Measurements from ENCODE around the gene NR3C1.

NR3C1 gene

DNA sequence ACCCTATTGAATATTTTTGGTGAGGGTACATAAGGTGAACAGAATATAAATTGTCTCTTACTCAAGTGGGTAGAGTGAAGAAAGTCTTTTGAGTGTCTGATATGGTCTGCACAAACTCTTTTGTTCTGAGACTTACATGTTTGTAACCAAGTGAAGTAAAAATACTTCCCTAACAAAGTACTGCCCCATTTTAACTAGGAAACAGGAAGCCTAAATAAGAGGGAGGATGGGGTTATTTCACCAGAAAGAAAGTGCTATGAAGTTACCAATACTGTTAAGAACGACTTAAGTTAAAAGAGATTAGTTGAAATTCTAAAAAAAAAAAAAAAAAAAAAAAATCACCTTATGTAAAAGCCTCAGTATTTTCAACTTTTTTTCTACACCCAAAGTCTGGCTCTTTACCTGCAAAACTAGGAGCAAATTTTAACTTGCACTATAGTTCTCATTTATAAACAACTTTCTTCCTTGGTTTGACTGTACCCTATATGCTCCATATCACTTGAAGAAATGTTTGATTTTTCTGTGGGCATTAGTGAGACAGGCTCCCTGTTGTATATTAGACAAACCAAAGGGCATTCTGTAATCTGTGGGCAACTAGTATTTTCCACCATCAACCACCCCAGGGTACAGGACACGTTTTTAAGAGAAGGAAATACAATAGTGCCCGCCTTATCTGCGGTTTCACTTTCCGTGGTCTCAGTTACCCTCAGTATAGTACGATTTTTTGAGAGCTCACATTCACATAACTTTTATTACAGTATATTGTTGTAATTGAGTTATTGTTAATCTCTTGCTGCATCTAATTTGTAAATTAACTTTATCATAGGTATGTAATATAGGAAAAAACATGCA lies 127.7 kb downstream of the NR3C1 start:
- no peak overlapping the region for H3K27ac ChIP-seq (ENCODE audit: low read depth, low read length, severe bottlenecking)
- peaks cover 9% of the 10 kb centered on the region for H3K4me1 ChIP-seq (ENCODE audit: control insufficient read depth, insufficient read depth, low read length, poor library complexity, severe bottlenecking)
- WGBS, 2 experiments (ENCODE audit: insufficient coverage in 2 of 2), result 100% methylated on average over 1 of the region's 6 CpGs; no CpG with 5 or more reads in 1 of the 2 experiments
- no peaks in the 10 kb centered on the region for H3K9me3 ChIP-seq (ENCODE audit: control insufficient read depth, low read length)
- no peaks in the 10 kb centered on the region for H3K36me3 ChIP-seq (ENCODE audit: control insufficient read depth, insufficient read depth, low read length)
- no peak overlapping the region for H3K4me3 ChIP-seq (ENCODE audit: extremely low read depth, insufficient read depth, low read length, poor library complexity, severe bottlenecking)

DNA sequence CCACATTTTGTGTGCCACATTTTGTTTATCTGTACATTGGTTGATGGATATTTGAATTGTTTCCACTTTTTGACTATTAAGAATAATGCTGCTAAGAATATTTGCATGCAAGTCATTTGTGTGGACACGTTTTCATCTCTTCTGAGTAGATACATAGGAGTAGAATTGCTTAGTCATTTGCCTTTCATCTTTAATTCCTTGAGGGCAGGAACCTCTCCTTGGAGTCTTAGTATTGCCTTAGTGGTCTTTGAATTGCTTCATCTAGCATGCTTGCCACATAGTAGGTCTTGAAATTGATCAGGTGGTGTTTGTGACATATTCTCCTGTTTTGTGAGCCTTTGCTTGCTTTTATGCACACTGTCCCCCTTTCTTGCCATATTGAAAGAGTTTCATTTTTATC lies 128.5 kb downstream of the NR3C1 start:
- no peaks in the 10 kb centered on the region for H3K9me3 ChIP-seq (ENCODE audit: control insufficient read depth, low read length)
- H3K36me3 ChIP-seq (ENCODE audit: control insufficient read depth, insufficient read depth, low read length), result no peaks in the 10 kb centered on the region
- 100% methylated on average over 1 of the region's 1 CpG for WGBS, 2 experiments (ENCODE audit: insufficient coverage in 2 of 2)
- peaks cover 8% of the 10 kb centered on the region for H3K4me1 ChIP-seq (ENCODE audit: control insufficient read depth, insufficient read depth, low read length, poor library complexity, severe bottlenecking)
- no peak overlapping the region for H3K27ac ChIP-seq (ENCODE audit: low read depth, low read length, severe bottlenecking)
- H3K4me3 ChIP-seq (ENCODE audit: extremely low read depth, insufficient read depth, low read length, poor library complexity, severe bottlenecking), result no peak overlapping the region

GRCh38 chr5:143271431-143271830 lies 132.1 kb downstream of the NR3C1 start:
- no peaks in the 10 kb centered on the region for H3K36me3 ChIP-seq (ENCODE audit: control insufficient read depth, insufficient read depth, low read length)
- H3K27ac ChIP-seq (ENCODE audit: low read depth, low read length, severe bottlenecking), result no peak overlapping the region
- WGBS, 2 experiments (ENCODE audit: insufficient coverage in 2 of 2), result no CpG with 5 or more reads among the region's 2 CpGs
- no peaks in the 10 kb centered on the region for H3K4me1 ChIP-seq (ENCODE audit: control insufficient read depth, insufficient read depth, low read length, poor library complexity, severe bottlenecking)
- H3K9me3 ChIP-seq (ENCODE audit: control insufficient read depth, low read length), result no peaks in the 10 kb centered on the region
- no peak overlapping the region for H3K4me3 ChIP-seq (ENCODE audit: extremely low read depth, insufficient read depth, low read length, poor library complexity, severe bottlenecking)

- Histone ChIP-seq H3K27ac (ENCODE audit: low read depth, low read length, severe bottlenecking) (no peak overlapping the region), H3K4me3 (ENCODE audit: extremely low read depth, insufficient read depth, low read length, poor library complexity, severe bottlenecking) (no peak overlapping the region), H3K4me1 (ENCODE audit: control insufficient read depth, insufficient read depth, low read length, poor library complexity, severe bottlenecking) (no peaks in the 10 kb centered on the region), H3K9me3 (ENCODE audit: control insufficient read depth, low read length) (no peaks in the 10 kb centered on the region), H3K36me3 (ENCODE audit: control insufficient read depth, insufficient read depth, low read length) (no peaks in the 10 kb centered on the region)
- no CpG with 5 or more reads among the region's 2 CpGs for WGBS, 2 experiments (ENCODE audit: insufficient coverage in 2 of 2)
Observed at GRCh38 chr5:143268388-143268787, 135.1 kb downstream of the NR3C1 start.

DNA sequence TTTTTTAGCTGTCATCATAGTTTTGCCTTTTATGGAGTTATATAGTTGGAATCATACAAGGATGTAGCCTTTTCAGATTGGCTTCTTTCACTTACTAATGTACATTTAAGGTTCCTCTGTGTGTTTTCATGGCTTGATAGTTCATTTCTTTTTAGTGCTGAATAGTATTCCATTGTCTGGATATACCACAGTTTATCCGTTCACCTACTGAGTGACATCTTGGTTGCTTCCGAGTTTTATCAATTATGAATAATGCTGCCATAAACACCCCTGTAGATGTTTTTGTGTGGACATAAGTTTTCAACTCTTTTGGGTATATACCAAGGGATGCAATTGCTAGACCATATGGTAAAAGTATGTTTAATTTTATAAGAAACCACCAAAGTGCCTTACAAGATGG lies 136.3 kb downstream of the NR3C1 start:
- H3K9me3 ChIP-seq (ENCODE audit: control insufficient read depth, low read length), result no peaks in the 10 kb centered on the region
- 94% methylated on average over 2 of the region's 2 CpGs; no CpG with 5 or more reads in 1 of the 2 experiments for WGBS, 2 experiments (ENCODE audit: insufficient coverage in 2 of 2)
- no peaks in the 10 kb centered on the region for H3K4me1 ChIP-seq (ENCODE audit: control insufficient read depth, insufficient read depth, low read length, poor library complexity, severe bottlenecking)
- H3K4me3 ChIP-seq (ENCODE audit: extremely low read depth, insufficient read depth, low read length, poor library complexity, severe bottlenecking), result no peak overlapping the region
- no peak overlapping the region for H3K27ac ChIP-seq (ENCODE audit: low read depth, low read length, severe bottlenecking)
- H3K36me3 ChIP-seq (ENCODE audit: control insufficient read depth, insufficient read depth, low read length), result no peaks in the 10 kb centered on the region

- H3K4me3 ChIP-seq (ENCODE audit: extremely low read depth, insufficient read depth, low read length, poor library complexity, severe bottlenecking), result no peak overlapping the region
- no peak overlapping the region for H3K27ac ChIP-seq (ENCODE audit: low read depth, low read length, severe bottlenecking)
- H3K4me1 ChIP-seq (ENCODE audit: control insufficient read depth, insufficient read depth, low read length, poor library complexity, severe bottlenecking), result no peaks in the 10 kb centered on the region
- H3K9me3 ChIP-seq (ENCODE audit: control insufficient read depth, low read length), result no peaks in the 10 kb centered on the region
- no peaks in the 10 kb centered on the region for H3K36me3 ChIP-seq (ENCODE audit: control insufficient read depth, insufficient read depth, low read length)
- WGBS, 2 experiments (ENCODE audit: insufficient coverage in 2 of 2), result no CpG with 5 or more reads among the region's 2 CpGs
Observed at GRCh38 chr5:143265995-143266394, 137.5 kb downstream of the NR3C1 start.

DNA sequence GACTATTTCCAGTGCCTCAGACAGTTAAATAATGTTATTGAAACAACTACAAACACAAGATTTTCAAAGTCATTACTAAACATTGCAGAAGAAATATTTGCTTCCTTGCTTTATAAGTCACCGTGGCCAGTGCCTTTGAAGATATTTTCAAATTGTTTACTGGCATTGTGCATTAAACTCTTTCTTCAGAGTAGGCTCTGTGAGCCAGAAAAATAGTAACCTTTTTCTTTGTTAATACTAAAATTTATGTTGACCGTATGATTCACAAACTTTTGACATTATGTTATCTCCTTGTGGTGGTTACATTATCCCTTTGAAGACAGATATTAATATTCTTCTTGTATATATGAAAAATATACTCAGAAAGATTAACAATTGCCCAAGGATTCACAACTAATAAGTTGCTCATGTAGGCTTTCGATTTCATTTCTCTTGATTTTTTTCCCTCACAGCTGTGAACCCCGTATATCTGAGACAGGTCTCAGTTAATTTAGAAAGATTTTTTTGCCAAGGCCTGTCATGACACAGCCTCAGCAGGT lies 140.1 kb downstream of the NR3C1 start:
- 80 to 100% methylated on average over 1 of the region's 4 CpGs for WGBS, 2 experiments (ENCODE audit: insufficient coverage in 2 of 2)

GRCh38 chr5:143262393-143263174 lies 140.9 kb downstream of the NR3C1 start:
- H3K9me3 ChIP-seq (ENCODE audit: control insufficient read depth, low read length), result no peaks in the 10 kb centered on the region
- H3K4me3 ChIP-seq (ENCODE audit: extremely low read depth, insufficient read depth, low read length, poor library complexity, severe bottlenecking), result no peak overlapping the region
- WGBS, 2 experiments (ENCODE audit: insufficient coverage in 2 of 2), result no CpG with 5 or more reads among the region's 1 CpG
- no peaks in the 10 kb centered on the region for H3K4me1 ChIP-seq (ENCODE audit: control insufficient read depth, insufficient read depth, low read length, poor library complexity, severe bottlenecking)
- no peak overlapping the region for H3K27ac ChIP-seq (ENCODE audit: low read depth, low read length, severe bottlenecking)
- no peaks in the 10 kb centered on the region for H3K36me3 ChIP-seq (ENCODE audit: control insufficient read depth, insufficient read depth, low read length)

More for the DNA sequence above, 140.1 kb downstream of the NR3C1 start:
- Histone ChIP-seq H3K4me3 (ENCODE audit: extremely low read depth, insufficient read depth, low read length, poor library complexity, severe bottlenecking) (no peak overlapping the region), H3K4me1 (ENCODE audit: control insufficient read depth, insufficient read depth, low read length, poor library complexity, severe bottlenecking) (no peaks in the 10 kb centered on the region), H3K36me3 (ENCODE audit: control insufficient read depth, insufficient read depth, low read length) (no peaks in the 10 kb centered on the region), H3K9me3 (ENCODE audit: control insufficient read depth, low read length) (no peaks in the 10 kb centered on the region), H3K27ac (ENCODE audit: low read depth, low read length, severe bottlenecking) (no peak overlapping the region)

- 94 to 96% methylated on average over 4 of the region's 7 CpGs for WGBS, 2 experiments (ENCODE audit: insufficient coverage in 2 of 2)
- Histone ChIP-seq H3K9me3 (ENCODE audit: control insufficient read depth, low read length) (no peaks in the 10 kb centered on the region), H3K36me3 (ENCODE audit: control insufficient read depth, insufficient read depth, low read length) (no peaks in the 10 kb centered on the region), H3K4me3 (ENCODE audit: extremely low read depth, insufficient read depth, low read length, poor library complexity, severe bottlenecking) (no peak overlapping the region), H3K4me1 (ENCODE audit: control insufficient read depth, insufficient read depth, low read length, poor library complexity, severe bottlenecking) (no peaks in the 10 kb centered on the region), H3K27ac (ENCODE audit: low read depth, low read length, severe bottlenecking) (no peak overlapping the region)
Observed at GRCh38 chr5:143261748-143262392, 141.6 kb downstream of the NR3C1 start.

DNA sequence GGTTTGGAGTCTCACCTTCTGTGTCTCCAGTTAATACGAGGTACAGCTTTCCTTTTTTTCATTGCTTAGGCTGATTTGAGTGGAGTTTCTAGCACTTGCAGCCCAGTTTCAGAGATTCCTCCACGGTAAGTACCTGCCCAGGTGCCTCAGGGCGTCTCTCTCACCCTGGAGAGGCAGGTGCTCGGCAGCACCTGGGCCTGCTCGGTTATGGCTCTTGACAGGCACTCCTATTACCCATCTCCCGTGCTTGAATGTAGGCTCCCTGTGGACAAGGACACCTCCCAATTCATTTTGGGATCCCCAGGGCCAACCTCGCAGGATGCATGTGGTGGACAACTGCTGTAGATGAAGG lies 144.3 kb downstream of the NR3C1 start:
- Histone ChIP-seq H3K9me3 (ENCODE audit: control insufficient read depth, low read length) (no peaks in the 10 kb centered on the region), H3K4me1 (ENCODE audit: control insufficient read depth, insufficient read depth, low read length, poor library complexity, severe bottlenecking) (no peaks in the 10 kb centered on the region), H3K4me3 (ENCODE audit: extremely low read depth, insufficient read depth, low read length, poor library complexity, severe bottlenecking) (no peak overlapping the region), H3K36me3 (ENCODE audit: control insufficient read depth, insufficient read depth, low read length) (no peaks in the 10 kb centered on the region), H3K27ac (ENCODE audit: low read depth, low read length, severe bottlenecking) (no peak overlapping the region)
- 82 to 91% methylated on average over 1 to 6 of the region's 7 CpGs for WGBS, 2 experiments (ENCODE audit: insufficient coverage in 2 of 2)

All from mesodermal cell (in vitro differentiated cells).